Suprapubic skin (tissue), 4 donors: ENCODE results near the gene PRL. TPM values are rescaled to one million over a fixed set of nuclear protein-coding genes. Genes with fewer than 3 reads are reported as not detected.

Experiments used
- DNase-seq, 2 donors: peaks; one replicate each; pipeline ENCODE4 v3.0.0-alpha.2; 2019; ENCODE audit warnings: low spot score in 2 of 2
- H3K27ac ChIP-seq: fragments of 200-600 bp; sonication (generic); one replicate; pipeline ENCODE4 v1.5.1; 2019
- H3K27me3 ChIP-seq: fragments of 200-600 bp; sonication (generic); one replicate; pipeline ENCODE4 v1.5.1; 2019
- H3K36me3 ChIP-seq: fragments of 200-600 bp; sonication (generic); one replicate; pipeline ENCODE4 v1.5.1; 2019
- H3K4me1 ChIP-seq: fragments of 200-600 bp; sonication (generic); one replicate; pipeline ENCODE4 v1.5.1; 2019
- H3K4me3 ChIP-seq: fragments of 200-600 bp; sonication (generic); one replicate; pipeline ENCODE4 v1.5.1; 2019; ENCODE audit warnings: mild to moderate bottlenecking
- H3K9me3 ChIP-seq: fragments of 200-600 bp; sonication (generic); one replicate; pipeline ENCODE4 v1.5.1; 2019
- CTCF ChIP-seq, 2 donors: fragments of 200-600 bp in 1 of 2; fragments of 450-650 bp in 1 of 2; sonication (generic) in 1 of 2; IDR thresholded peaks; one replicate each; pipeline ENCODE4 v1.5.1; 2016 to 2019; ENCODE audit warnings: antibody characterized with exemption in 2 of 2, mild to moderate bottlenecking in 1 of 2, moderate library complexity in 1 of 2
- EP300 ChIP-seq: sonication (generic); formaldehyde crosslinking; IDR thresholded peaks from one replicate; pipeline ENCODE4 v1.6.1; 2017; ENCODE audit warnings: antibody characterized with exemption
- POLR2A ChIP-seq, 2 donors: fragments of 450-650 bp; IDR thresholded peaks; one replicate each; pipeline ENCODE4 v1.6.1; 2017; ENCODE audit warnings: antibody characterized with exemption in 2 of 2, mild to moderate bottlenecking in 2 of 2, moderate library complexity in 2 of 2
- POLR2AphosphoS5 ChIP-seq, 3 donors: sonication (generic); formaldehyde crosslinking; IDR thresholded peaks; one replicate each; pipeline ENCODE4 v1.6.1; 2017; ENCODE audit warnings: antibody characterized with exemption in 3 of 3
- WGBS: methylation state at CpG from one replicate; pipeline ENCODE4 v1.1.5; 2018; 5-methylcytosine and 5-hydroxymethylcytosine counted together
- total RNA-seq, 4 donors: library from RNA; depleted of rRNA; stranded (reverse); fragments of >200 nt; gene quantifications; one replicate each; pipeline ENCODE4 v1.1.0, GENCODE V29; 2016

The PRL gene
- total RNA-seq, 4 donors from 2014 or later, result not detected

- 67% methylated on average over 3 of the region's 3 CpGs for WGBS
- H3K27ac ChIP-seq, result no peak overlapping the region
- no peaks in the 10 kb centered on the region for H3K9me3 ChIP-seq
- H3K27me3 ChIP-seq, result no peaks in the 10 kb centered on the region
- TF ChIP-seq EP300 (no peak), POLR2A (IDR thresholded peaks at IDR 0.05) (no peak), POLR2AphosphoS5 (IDR thresholded peaks at IDR 0.05) (no peak), CTCF (IDR thresholded peaks at IDR 0.05) (no peak)
- no peak overlapping the region for H3K4me3 ChIP-seq
- no peaks in the 10 kb centered on the region for H3K36me3 ChIP-seq
- no peak for DNase-seq
- H3K4me1 ChIP-seq, result no peaks in the 10 kb centered on the region
Measured at GRCh38 chr6:22254886-22255285, 42.0 kb downstream of the PRL start.

GRCh38 chr6:22253955-22254655 lies 42.7 kb downstream of the PRL start:
- DNase-seq, result no peak
- H3K36me3 ChIP-seq, result no peaks in the 10 kb centered on the region
- peaks cover 5% of the 10 kb centered on the region for H3K4me1 ChIP-seq
- H3K4me3 ChIP-seq, result no peak overlapping the region
- H3K9me3 ChIP-seq, result no peaks in the 10 kb centered on the region
- TF ChIP-seq POLR2A (IDR thresholded peaks at IDR 0.05), result no peak
- TF ChIP-seq POLR2AphosphoS5 (IDR thresholded peaks at IDR 0.05), result no peak
- no peak for TF ChIP-seq CTCF (IDR thresholded peaks at IDR 0.05)
- TF ChIP-seq EP300, result no peak
- H3K27me3 ChIP-seq, result no peaks in the 10 kb centered on the region
- WGBS, result 55% methylated on average over 1 of the region's 1 CpG
- H3K27ac ChIP-seq, result no peak overlapping the region

- Histone ChIP-seq H3K27ac (no peak overlapping the region), H3K4me1 (peaks cover 6% of the 10 kb centered on the region), H3K4me3 (no peak overlapping the region), H3K36me3 (no peaks in the 10 kb centered on the region), H3K27me3 (no peaks in the 10 kb centered on the region), H3K9me3 (no peaks in the 10 kb centered on the region)
- TF ChIP-seq POLR2AphosphoS5 (IDR thresholded peaks at IDR 0.05) (no peak), CTCF (IDR thresholded peaks at IDR 0.05) (no peak)
- WGBS, result 50% methylated on average over 2 of the region's 2 CpGs
- no peak for DNase-seq
Measured at GRCh38 chr6:22251348-22251747, 45.5 kb downstream of the PRL start.

GRCh38 chr6:22250486-22250885 lies 46.4 kb downstream of the PRL start:
- no peak for DNase-seq
- 48% methylated on average over 1 of the region's 1 CpG for WGBS
- no peaks in the 10 kb centered on the region for H3K36me3 ChIP-seq
- no peak for TF ChIP-seq EP300
- TF ChIP-seq CTCF (IDR thresholded peaks at IDR 0.05), result no peak
- no peak for TF ChIP-seq POLR2A (IDR thresholded peaks at IDR 0.05)
- no peak for TF ChIP-seq POLR2AphosphoS5 (IDR thresholded peaks at IDR 0.05)
- no peak overlapping the region for H3K4me3 ChIP-seq
- no peaks in the 10 kb centered on the region for H3K9me3 ChIP-seq
- H3K4me1 ChIP-seq, result peaks cover 6% of the 10 kb centered on the region
- no peaks in the 10 kb centered on the region for H3K27me3 ChIP-seq
- no peak overlapping the region for H3K27ac ChIP-seq

GRCh38 chr6:22249711-22250350 lies 47.0 kb downstream of the PRL start:
- Histone ChIP-seq H3K27ac (no peak overlapping the region), H3K9me3 (no peaks in the 10 kb centered on the region), H3K27me3 (no peaks in the 10 kb centered on the region), H3K4me3 (no peak overlapping the region), H3K36me3 (no peaks in the 10 kb centered on the region), H3K4me1 (peaks cover 6% of the 10 kb centered on the region)
- no peak for TF ChIP-seq EP300
- TF ChIP-seq POLR2AphosphoS5 (IDR thresholded peaks at IDR 0.05), result no peak
- WGBS, result 72% methylated on average over 9 of the region's 9 CpGs
- no peak for DNase-seq
